Activated naive CD4-positive, alpha-beta T cell treated with anti-CD3 and anti-CD28 coated beads for 36 hours (primary cell): Measurements from ENCODE around the gene MMP8. TPM values are rescaled to one million over a fixed set of nuclear protein-coding genes. Genes with fewer than 3 reads are reported as not detected.
A peak's percentile ranks its signal among the peaks of the same experiment; 100 is the strongest.
"Not testable (repeated sequence)": the region's sequence is repeated elsewhere in the genome, so short reads cannot be mapped to it uniquely, and the experiment has no call there.

ENCODE experiments used
- CTCF ChIA-PET: fragments of 350-600 bp; sonication (Branson Sonifier 250); formaldehyde crosslinking; loops from one replicate; lab custom pipeline; 2021; ENCODE audit warnings: antibody characterized with exemption; lab: Charles Lee
- DNase-seq: peaks from one replicate; pipeline ENCODE4 v3.0.0-alpha.2; 2020
- H3K27ac Mint-ChIP-seq: one replicate; pipeline ENCODE4 v1.8.0; 2021; ENCODE audit warnings: mild to moderate bottlenecking, mixed read lengths
- H3K27me3 Mint-ChIP-seq: one replicate; pipeline ENCODE4 v1.8.0; 2021; ENCODE audit warnings: low read depth, mixed read lengths
- H3K36me3 Mint-ChIP-seq: one replicate; pipeline ENCODE4 v1.8.0; 2021; ENCODE audit warnings: low read depth, mixed read lengths
- H3K4me1 Mint-ChIP-seq: one replicate; pipeline ENCODE4 v1.8.0; 2021; ENCODE audit warnings: low read depth, mixed read lengths
- H3K4me3 Mint-ChIP-seq: one replicate; pipeline ENCODE4 v1.8.0; 2021; ENCODE audit warnings: mild to moderate bottlenecking, moderate library complexity, mixed read lengths
- H3K9me3 Mint-ChIP-seq: one replicate; pipeline ENCODE4 v1.8.0; 2021; ENCODE audit warnings: mixed read lengths
- intact Hi-C: fragments of 100-400 bp; cut with micrococcal nuclease; formaldehyde crosslinking; loops from one replicate; pipeline ENCODE4 v1.15.1; 2023
- total RNA-seq, 2 experiments: library from RNA; stranded (reverse); gene quantifications; one replicate each; pipeline ENCODE4 v1.2.3, GENCODE V29; 2021

Gene MMP8
- total RNA-seq, 2 experiments from 2014 or later, result not detected

DNA sequence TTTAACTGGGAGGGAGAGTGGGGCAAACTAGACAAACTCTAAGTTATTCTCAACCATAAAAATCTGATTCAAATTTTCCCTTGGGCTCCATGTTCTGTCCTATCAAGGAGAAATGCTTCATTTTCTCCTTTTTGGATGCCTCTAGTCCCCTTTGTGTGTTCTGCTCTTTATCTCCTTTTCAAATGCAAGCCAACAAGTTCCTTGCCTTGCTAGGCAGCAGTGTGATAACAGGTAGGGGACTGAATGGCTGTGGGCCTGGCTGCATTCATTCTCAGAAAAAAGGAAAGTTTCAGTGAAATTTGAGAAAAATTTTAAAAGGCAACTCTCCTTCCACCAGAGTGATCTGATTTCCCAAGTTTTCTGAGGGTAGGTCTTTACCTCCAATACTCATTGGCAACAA lies 26.9 kb upstream of the MMP8 start:
- H3K27me3 Mint-ChIP-seq, result peaks cover 6% of the 10 kb centered on the region
- no peak overlapping the region for H3K4me3 Mint-ChIP-seq
- H3K27ac Mint-ChIP-seq, result no peak overlapping the region
- H3K9me3 Mint-ChIP-seq, result peaks cover 5% of the 10 kb centered on the region
- no peak for DNase-seq
- intact Hi-C loops, result no loop called here
- no peaks in the 10 kb centered on the region for H3K36me3 Mint-ChIP-seq
- CTCF ChIA-PET, result no interaction called here
- H3K4me1 Mint-ChIP-seq, result no peaks in the 10 kb centered on the region

DNA sequence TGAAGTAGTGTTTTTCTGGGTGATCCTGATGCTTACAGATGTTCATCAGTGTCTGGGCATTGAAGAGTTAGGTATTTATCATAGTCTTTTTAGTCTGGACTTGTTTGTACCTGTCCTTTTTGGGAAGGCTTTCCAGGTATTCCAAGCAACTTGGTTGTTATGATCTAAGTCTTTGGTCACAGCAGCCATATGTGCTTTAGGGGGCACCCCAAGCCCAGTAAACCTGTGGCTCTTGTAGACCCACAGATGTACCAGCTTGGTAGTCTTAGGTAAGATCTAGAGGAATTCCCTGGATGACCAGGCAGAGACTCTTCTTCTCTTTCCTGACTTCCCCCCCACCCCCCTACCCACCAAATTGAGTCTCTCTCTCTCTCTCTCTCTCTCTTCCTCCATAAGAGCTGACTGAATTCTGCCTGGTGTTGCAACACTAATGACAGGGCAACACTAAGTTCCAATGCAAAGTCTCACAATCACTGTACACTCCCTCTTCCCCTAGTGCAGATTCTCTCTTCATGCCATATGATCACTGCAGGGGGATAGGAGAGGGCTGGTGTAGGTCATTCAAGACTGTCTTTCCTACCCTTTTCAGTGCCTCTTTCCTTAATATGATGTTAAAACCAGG lies 24.5 kb upstream of the MMP8 start:
- H3K36me3 Mint-ChIP-seq, result no peaks in the 10 kb centered on the region
- H3K27ac Mint-ChIP-seq, result no peak overlapping the region
- no peak for DNase-seq
- H3K4me3 Mint-ChIP-seq, result no peak overlapping the region
- CTCF ChIA-PET, result interaction anchor here (1.8 kb wide), 1 partner anchor 16 kb away, joined by 5 read pairs; no protein-coding TSS in a partner anchor
- intact Hi-C loops, result no loop called here
- H3K27me3 Mint-ChIP-seq, result peaks cover 4% of the 10 kb centered on the region
- no peaks in the 10 kb centered on the region for H3K4me1 Mint-ChIP-seq
- H3K9me3 Mint-ChIP-seq, result peaks cover 7% of the 10 kb centered on the region

DNA sequence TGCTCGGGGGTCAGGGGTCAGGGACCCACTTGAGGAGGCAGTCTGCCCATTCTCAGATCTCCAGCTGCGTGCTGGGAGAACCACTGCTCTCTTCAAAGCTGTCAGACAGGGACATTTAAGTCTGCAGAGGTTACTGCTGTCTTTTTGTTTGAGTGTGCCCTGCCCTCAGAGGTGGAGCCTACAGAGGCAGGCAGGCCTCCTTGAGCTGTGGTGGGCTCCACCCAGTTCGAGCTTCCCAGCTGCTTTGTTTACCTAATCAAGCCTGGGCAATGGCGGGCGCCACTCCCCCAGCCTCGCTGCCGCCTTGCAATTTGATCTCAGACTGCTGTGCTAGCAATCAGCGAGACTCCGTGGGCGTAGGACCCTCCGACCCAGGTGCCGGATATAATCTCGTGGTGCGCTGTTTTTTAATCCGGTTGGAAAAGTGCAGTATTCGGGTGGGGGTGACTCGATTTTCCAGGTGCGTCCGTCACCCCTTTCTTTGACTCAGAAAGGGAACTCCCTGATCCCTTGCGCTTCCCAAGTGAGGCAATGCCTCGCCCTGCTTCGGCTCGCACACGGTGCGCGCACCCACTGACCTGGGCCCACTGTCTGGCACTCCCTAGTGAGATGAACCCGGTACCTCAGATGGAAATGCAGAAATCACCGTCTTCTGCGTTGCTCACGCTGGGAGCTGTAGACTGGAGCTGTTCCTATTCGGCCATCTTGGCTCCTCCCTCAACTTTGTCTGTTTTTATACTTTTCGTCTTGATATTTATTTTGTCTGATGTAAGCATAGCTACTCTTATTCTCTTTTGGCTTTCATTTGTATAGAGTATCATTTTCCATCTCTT lies 22.2 kb upstream of the MMP8 start:
- H3K9me3 Mint-ChIP-seq, H3K27ac Mint-ChIP-seq, H3K4me3 Mint-ChIP-seq, DNase-seq, H3K4me1 Mint-ChIP-seq, H3K36me3 Mint-ChIP-seq, CTCF ChIA-PET, H3K27me3 Mint-ChIP-seq, intact Hi-C loops: not testable (repeated sequence)

DNA sequence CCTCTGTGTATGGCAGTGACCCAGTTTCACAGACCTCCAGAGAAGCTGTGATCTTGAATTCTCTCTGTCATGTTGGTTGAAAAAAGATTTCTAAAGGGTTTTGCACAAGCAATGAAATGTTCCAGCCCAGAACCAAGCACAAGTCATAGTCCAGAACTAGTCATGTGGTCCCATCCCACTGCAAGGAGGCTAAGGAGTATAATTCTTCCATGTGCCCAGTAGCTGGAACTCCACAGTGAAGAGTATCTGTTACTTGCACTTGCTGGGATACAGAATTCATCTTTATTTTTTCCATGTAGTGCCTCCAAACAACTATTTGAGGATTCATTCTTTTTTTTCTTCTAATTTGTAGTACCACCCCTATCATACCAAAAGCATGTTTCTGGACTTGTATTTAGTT lies 9.9 kb upstream of the MMP8 start:
- H3K4me1 Mint-ChIP-seq, result no peaks in the 10 kb centered on the region
- peaks cover 4% of the 10 kb centered on the region for H3K27me3 Mint-ChIP-seq
- no peaks in the 10 kb centered on the region for H3K9me3 Mint-ChIP-seq
- intact Hi-C loops, result loop anchor here (5.0 kb wide), 2 partner anchors 58 to 868 kb away; no protein-coding TSS in a partner anchor
- no peak overlapping the region for H3K27ac Mint-ChIP-seq
- CTCF ChIA-PET, result interaction anchor here (0.7 to 2.1 kb wide), 5 partner anchors 28 to 212 kb away, joined by 3 to 13 read pairs (median 3); no protein-coding TSS in a partner anchor
- no peak overlapping the region for H3K4me3 Mint-ChIP-seq
- H3K36me3 Mint-ChIP-seq, result no peaks in the 10 kb centered on the region
- DNase-seq, result no peak

DNA sequence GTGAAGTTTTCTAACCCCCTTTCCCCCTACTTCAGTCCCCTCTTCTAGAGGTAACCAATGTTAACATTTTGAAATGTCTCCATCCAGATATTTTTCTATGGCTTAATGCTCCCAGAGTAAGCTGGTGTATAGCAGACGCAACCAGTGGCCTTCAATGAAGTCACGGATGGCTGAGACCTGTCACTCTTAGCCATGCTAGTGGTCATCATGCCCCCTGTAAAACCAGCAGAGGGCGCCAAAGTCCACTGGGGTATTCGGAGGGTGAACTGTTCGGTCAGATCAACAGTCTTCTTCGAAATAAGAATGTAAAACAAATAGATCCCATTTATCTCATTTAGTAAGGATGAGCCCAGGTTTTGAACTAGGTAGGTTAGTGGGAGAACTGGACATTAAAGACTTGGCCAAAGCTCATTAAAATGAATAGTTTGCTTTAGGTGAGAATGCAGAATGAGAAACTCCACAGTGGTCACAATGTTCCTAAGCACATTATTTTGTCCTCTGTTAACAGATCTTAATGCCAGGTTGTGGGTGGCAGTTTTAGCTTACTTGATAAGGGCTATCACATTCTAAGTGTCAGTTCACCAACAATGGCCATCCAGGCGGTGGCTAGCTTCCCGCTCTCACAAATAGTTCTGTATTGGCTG lies 8.6 kb upstream of the MMP8 start:
- Mint-ChIP-seq H3K4me1 (no peaks in the 10 kb centered on the region), H3K9me3 (no peaks in the 10 kb centered on the region), H3K36me3 (no peaks in the 10 kb centered on the region), H3K4me3 (no peak overlapping the region), H3K27me3 (peaks cover 4% of the 10 kb centered on the region), H3K27ac (no peak overlapping the region)
- DNase-seq, result peak; percentile 77
- intact Hi-C loops, result loop anchor here (1.0 to 5.0 kb wide), 5 partner anchors 47 to 869 kb away; partner anchors contain the start of gene MMP10
- CTCF ChIA-PET, result interaction anchor here (1.2 to 2.1 kb wide), 4 partner anchors 16 to 208 kb away, joined by 3 to 13 read pairs (median 4); no protein-coding TSS in a partner anchor

DNA sequence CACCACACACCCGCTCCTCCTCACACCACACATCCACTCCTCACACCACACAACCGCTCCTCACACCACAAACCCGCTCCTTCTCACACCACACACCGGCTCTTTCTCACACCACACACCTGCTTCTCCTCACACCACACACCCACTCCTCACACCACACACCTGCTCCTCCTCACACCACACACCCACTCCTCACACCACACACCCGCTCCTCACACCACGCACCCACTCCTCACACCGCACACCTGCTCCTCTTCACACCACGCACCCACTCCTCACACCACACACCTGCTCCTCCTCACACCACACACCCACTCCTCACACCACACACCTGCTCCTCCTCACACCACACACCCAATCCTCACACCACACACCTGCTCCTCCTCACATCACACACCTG lies 6.2 kb upstream of the MMP8 start:
- H3K9me3 Mint-ChIP-seq, DNase-seq, H3K27me3 Mint-ChIP-seq, H3K4me3 Mint-ChIP-seq, H3K36me3 Mint-ChIP-seq, CTCF ChIA-PET, H3K4me1 Mint-ChIP-seq, H3K27ac Mint-ChIP-seq: not testable (repeated sequence)
- intact Hi-C loops, result loop anchor here (5.0 kb wide), 2 partner anchors 61 to 871 kb away; no protein-coding TSS in a partner anchor

DNA sequence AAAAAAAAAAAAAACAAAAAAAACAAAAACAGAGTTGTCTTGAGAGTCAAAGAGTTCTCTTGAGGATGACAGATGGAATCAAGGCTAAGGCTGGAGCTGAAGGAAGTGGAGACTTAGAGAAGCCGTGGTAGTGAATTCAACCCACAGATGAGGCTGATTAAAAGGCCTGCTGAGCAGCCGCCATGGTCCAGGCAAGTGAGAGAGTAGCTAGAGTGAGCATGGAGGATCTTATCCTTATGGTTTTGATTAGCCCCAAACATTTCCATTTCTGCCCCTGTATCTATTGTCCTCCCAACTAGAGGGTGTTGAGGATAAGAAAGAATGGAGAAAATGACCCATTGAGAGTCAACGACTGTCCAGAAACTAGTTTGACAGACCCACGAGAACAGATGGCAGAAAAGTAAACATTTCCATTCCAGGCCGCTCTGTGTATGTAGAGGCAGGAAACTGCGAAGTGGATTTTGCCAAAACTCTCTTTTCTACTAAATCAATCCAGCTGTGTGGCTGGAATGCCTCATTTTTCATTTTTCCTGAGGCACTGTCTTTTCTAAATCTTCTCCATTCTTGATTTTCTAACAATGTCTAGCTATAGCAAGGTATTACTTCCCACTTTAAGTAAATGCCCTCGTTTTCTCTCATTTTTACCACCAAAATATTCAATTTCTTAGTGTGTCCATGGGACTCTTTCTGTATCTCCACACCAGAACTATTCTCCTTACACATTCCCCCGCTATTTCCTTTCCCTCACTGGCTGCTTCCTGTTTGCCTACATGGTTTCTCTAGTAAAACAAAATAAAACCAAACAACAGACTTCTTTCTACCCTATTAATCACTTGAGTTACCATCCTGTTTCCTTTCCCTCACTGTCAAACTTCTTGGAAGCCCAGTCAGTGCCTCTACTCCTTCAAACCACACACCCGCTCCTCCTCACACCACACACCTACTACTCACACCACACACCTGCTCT lies 5.4 kb upstream of the MMP8 start:
- Mint-ChIP-seq H3K27me3 (peaks cover 4% of the 10 kb centered on the region), H3K27ac (no peak overlapping the region), H3K4me3 (no peak overlapping the region), H3K36me3 (no peaks in the 10 kb centered on the region), H3K9me3 (no peaks in the 10 kb centered on the region), H3K4me1 (no peaks in the 10 kb centered on the region)
- DNase-seq, result no peak
- intact Hi-C loops, result loop anchor here (5.0 kb wide), 2 partner anchors 62 to 872 kb away; no protein-coding TSS in a partner anchor
- CTCF ChIA-PET, result no interaction called here

DNA sequence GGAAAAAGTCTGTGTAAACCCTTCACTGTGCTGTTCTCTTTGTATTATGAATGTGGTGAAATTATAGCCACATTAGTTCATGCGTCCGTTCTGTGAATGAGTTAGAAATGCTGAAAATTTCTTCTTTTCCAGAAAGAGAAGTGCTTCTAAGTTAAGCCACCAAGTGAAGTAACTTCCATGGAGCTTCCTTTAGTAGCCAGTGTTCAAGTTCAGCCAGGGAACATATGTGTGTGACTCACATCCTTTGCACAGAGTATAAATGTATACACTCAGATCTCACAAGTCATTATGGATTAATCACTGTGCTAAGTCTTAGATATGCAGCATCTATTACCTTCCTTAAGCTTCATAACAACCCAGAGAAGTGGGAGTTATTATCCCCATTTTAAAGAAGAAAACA lies 3.1 kb upstream of the MMP8 start:
- H3K4me1 Mint-ChIP-seq, result no peaks in the 10 kb centered on the region
- intact Hi-C loops, result no loop called here
- H3K36me3 Mint-ChIP-seq, result no peaks in the 10 kb centered on the region
- H3K27me3 Mint-ChIP-seq, result no peaks in the 10 kb centered on the region
- CTCF ChIA-PET, result no interaction called here
- no peaks in the 10 kb centered on the region for H3K9me3 Mint-ChIP-seq
- DNase-seq, result no peak
- H3K4me3 Mint-ChIP-seq, result no peak overlapping the region
- H3K27ac Mint-ChIP-seq, result no peak overlapping the region

DNA sequence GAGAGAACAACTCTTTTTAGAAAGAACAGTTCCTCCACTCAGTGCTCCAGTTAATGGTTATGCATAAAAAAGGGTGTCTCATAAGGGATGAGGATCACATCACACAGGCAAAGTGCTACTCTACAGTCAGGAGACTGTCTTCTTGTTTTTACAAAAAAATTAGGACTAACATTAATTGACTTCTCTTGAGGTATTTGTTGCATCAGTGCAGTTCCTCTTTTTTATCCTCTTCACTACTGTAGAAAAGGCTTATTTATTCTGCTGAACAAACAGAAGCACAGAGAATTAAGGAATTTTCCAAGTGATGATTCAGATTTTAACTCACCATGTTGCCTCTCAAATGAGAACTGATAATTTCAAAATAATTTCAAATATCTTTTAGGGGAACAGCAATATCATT lies 1.9 kb downstream of the MMP8 start:
- Mint-ChIP-seq H3K27ac (no peak overlapping the region), H3K4me3 (no peak overlapping the region), H3K4me1 (no peaks in the 10 kb centered on the region), H3K36me3 (no peaks in the 10 kb centered on the region), H3K27me3 (peaks cover 6% of the 10 kb centered on the region), H3K9me3 (no peaks in the 10 kb centered on the region)
- intact Hi-C loops, result no loop called here
- CTCF ChIA-PET, result no interaction called here
- no peak for DNase-seq

DNA sequence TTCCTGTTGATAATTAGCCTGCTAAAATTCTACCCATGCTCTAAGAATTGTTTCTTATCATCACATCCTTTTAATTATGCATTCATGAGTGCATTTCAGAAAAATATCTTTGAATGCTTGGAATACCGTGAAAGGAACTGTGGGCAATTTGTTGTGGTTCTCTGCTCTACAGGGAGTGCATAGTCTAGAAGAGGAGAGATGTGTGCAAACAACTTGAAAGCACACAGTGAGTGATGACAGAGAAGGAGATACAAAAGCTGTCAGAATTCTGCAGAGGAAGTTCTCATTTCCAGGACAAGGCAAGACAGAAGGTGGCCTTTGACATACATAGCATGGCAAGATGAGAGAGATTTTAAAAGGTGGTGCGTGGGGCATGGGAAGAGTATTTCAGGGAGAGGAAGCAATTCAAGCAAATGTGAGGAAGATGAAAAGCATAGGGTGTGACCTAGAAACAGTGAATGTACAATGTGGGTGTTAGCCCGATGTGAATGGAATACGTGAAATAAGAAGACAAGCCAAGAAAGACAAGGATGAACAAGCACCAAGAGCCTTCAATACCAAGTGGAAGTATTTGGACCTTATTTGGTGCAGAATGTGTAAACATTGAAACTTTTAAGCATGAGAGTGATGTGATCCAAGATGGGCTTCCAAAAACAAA lies 5.0 kb downstream of the MMP8 start:
- no peaks in the 10 kb centered on the region for H3K4me1 Mint-ChIP-seq
- no peaks in the 10 kb centered on the region for H3K36me3 Mint-ChIP-seq
- no peak for DNase-seq
- H3K9me3 Mint-ChIP-seq, result no peaks in the 10 kb centered on the region
- no peak overlapping the region for H3K4me3 Mint-ChIP-seq
- peaks cover 6% of the 10 kb centered on the region for H3K27me3 Mint-ChIP-seq
- CTCF ChIA-PET, result no interaction called here
- H3K27ac Mint-ChIP-seq, result no peak overlapping the region
- intact Hi-C loops, result no loop called here

DNA sequence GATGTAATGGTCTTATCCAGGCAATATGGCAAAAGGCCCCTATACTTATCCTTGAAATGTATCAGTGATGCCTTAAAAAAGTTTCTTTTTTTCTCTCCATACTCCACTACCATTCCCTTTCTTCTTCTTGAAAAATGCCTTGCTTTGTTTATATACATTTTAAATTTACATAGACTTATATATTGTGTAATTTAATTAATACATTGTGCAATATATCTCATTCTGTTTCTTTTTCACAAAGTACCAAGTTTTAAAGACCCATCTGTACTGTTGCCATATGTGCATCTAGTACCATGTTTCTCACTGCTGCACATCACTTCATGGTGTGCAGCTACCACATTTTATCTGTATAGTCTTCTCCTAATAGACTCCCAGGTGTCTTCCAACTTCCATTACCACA lies 7.5 kb downstream of the MMP8 start:
- H3K27ac Mint-ChIP-seq, result no peak overlapping the region
- no peaks in the 10 kb centered on the region for H3K36me3 Mint-ChIP-seq
- no peak for DNase-seq
- no peak overlapping the region for H3K4me3 Mint-ChIP-seq
- peaks cover 7% of the 10 kb centered on the region for H3K27me3 Mint-ChIP-seq
- intact Hi-C loops, result no loop called here
- no peaks in the 10 kb centered on the region for H3K4me1 Mint-ChIP-seq
- H3K9me3 Mint-ChIP-seq, result no peaks in the 10 kb centered on the region
- CTCF ChIA-PET, result no interaction called here
